Loucy (cell line): Measurements from ENCODE around the gene SIRPG.
"Not testable (repeated sequence)": the region's sequence is repeated elsewhere in the genome, so short reads cannot be mapped to it uniquely, and the experiment has no call there.

Experiments
- H2AFZ ChIP-seq: fragments of 200-600 bp; sonication (generic); 2 replicates; pipeline ENCODE4 v1.6.0; 2016; ENCODE audit warnings: antibody characterized with exemption, mild to moderate bottlenecking, low read length, moderate library complexity
- H3F3A ChIP-seq: fragments of 200-600 bp; 2 replicates; pipeline ENCODE4 v1.6.0; 2016; ENCODE audit warnings: antibody characterized with exemption, low read depth, mild to moderate bottlenecking
- H3K27me3 ChIP-seq: fragments of 200-600 bp; sonication (generic); 2 replicates; pipeline ENCODE4 v1.6.1; 2014; ENCODE audit warnings: low read length, mild to moderate bottlenecking; ENCODE audit not compliant: insufficient read depth, poor library complexity, severe bottlenecking
- H3K36me3 ChIP-seq: fragments of 200-600 bp; sonication (generic); 2 replicates; pipeline ENCODE4 v1.6.1; 2016; ENCODE audit warnings: low read length; ENCODE audit not compliant: insufficient read depth
- H3K4me1 ChIP-seq: fragments of 200-600 bp; sonication (generic); 2 replicates; pipeline ENCODE4 v1.5.1; 2014; ENCODE audit warnings: low read length, mild to moderate bottlenecking; ENCODE audit not compliant: insufficient read depth, poor library complexity, severe bottlenecking
- H3K4me2 ChIP-seq: fragments of 200-600 bp; sonication (generic); 2 replicates; pipeline ENCODE4 v1.6.0; 2014; ENCODE audit warnings: antibody characterized with exemption, low read length, low read depth, mild to moderate bottlenecking; ENCODE audit not compliant: poor library complexity, severe bottlenecking
- H3K4me3 ChIP-seq: fragments of 200-600 bp; sonication (generic); 2 replicates; pipeline ENCODE4 v1.5.1; 2014; ENCODE audit warnings: low read length, mild to moderate bottlenecking, mixed read lengths; ENCODE audit not compliant: poor library complexity, severe bottlenecking
- H3K79me2 ChIP-seq: fragments of 200-600 bp; sonication (generic); 2 replicates; pipeline ENCODE4 v1.6.1; 2014; ENCODE audit warnings: low read length; ENCODE audit not compliant: insufficient read depth
- H3K9ac ChIP-seq: fragments of 200-600 bp; sonication (generic); 2 replicates; pipeline ENCODE4 v1.6.0; 2014; ENCODE audit warnings: mild to moderate bottlenecking, low read depth, low read length, moderate library complexity; ENCODE audit not compliant: poor library complexity, severe bottlenecking
- H3K9me2 ChIP-seq: fragments of 200-600 bp; sonication (generic); replicated peaks from 2 replicates; pipeline ENCODE4 v1.6.1; 2016; ENCODE audit warnings: low read depth, low read length, mixed read lengths
- H3K9me3 ChIP-seq: fragments of 200-600 bp; sonication (generic); 2 replicates; pipeline ENCODE4 v1.6.1; 2014; ENCODE audit warnings: mild to moderate bottlenecking, antibody characterized with exemption, low read length, low read depth; ENCODE audit not compliant: insufficient read depth
- H4K20me1 ChIP-seq: fragments of 200-600 bp; sonication (generic); 2 replicates; pipeline ENCODE4 v1.6.0; 2014; ENCODE audit warnings: antibody characterized with exemption, low read length, mild to moderate bottlenecking; ENCODE audit not compliant: insufficient read depth, poor library complexity, severe bottlenecking
- EZH2phosphoT487 ChIP-seq: fragments of 200-600 bp; IDR thresholded peaks from 2 replicates; pipeline ENCODE4 v1.6.1; 2018; ENCODE audit warnings: antibody characterized with exemption, mild to moderate bottlenecking, moderate library complexity, borderline replicate concordance
- TF ChIP-seq, protein P1 (sequence below): fragments of 200-600 bp; sonication (generic); conservative IDR thresholded peaks from 2 replicates; pipeline ENCODE4 v1.5.1; 2014; ENCODE audit warnings: mild to moderate bottlenecking, antibody characterized with exemption, low read length

Gene SIRPG

DNA sequence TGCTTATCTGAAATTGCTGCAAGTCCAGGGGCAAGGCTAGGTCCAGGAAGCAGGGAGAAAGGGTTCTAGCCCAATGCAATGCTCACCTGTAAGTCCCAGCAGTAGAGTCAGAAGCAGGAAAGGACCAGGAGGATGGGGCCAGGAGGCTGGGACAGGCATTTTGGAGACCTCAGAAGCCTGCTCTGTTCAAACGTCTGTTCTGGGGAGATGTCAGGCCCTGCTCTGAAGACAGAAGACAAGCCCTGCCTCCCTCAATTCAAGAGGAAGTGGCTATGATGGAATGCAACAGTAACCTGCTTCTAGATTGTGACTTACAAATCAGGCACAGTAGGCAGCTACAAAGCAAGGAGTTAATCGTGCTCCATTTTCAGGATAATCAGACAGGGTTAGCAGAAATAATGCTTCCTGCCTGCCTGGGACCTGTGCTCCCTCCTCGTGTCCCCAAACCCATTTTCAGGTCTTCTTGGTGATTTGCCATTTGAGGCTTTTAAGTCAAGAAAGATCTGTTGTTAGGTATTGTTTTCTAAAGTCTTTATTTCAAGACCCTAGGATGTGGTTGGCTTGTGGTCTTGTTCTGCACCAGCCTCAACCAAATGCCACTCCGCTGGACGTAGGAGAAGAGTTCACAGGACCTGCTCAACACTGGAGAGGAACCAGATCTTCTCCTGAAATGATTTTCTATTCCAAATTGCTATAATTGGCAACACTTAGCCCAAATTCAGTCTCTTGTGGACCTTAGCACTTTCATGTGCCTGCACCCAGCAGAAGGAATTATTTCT, at the start of gene SIRPG:
TSS of gene SIRPG (minus strand) at position 224 of the 779 bp plus-strand sequence. CDS start at position 159, 65 bp downstream.
- TF ChIP-seq, protein P1, sequence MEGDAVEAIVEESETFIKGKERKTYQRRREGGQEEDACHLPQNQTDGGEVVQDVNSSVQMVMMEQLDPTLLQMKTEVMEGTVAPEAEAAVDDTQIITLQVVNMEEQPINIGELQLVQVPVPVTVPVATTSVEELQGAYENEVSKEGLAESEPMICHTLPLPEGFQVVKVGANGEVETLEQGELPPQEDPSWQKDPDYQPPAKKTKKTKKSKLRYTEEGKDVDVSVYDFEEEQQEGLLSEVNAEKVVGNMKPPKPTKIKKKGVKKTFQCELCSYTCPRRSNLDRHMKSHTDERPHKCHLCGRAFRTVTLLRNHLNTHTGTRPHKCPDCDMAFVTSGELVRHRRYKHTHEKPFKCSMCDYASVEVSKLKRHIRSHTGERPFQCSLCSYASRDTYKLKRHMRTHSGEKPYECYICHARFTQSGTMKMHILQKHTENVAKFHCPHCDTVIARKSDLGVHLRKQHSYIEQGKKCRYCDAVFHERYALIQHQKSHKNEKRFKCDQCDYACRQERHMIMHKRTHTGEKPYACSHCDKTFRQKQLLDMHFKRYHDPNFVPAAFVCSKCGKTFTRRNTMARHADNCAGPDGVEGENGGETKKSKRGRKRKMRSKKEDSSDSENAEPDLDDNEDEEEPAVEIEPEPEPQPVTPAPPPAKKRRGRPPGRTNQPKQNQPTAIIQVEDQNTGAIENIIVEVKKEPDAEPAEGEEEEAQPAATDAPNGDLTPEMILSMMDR: no peak
- TF ChIP-seq EZH2phosphoT487: no peak
- no peaks in the 10 kb centered on the region for H3K9me2 ChIP-seq
- H2AFZ ChIP-seq: peak within 1 kb of the TSS; percentile 85
- H3K4me1 ChIP-seq: peaks cover 52% of the 10 kb centered on the region
- no peaks in the 10 kb centered on the region for H3K79me2 ChIP-seq
- no peaks in the 10 kb centered on the region for H3K36me3 ChIP-seq
- peak within 1 kb of the TSS; percentile 46 for H3K4me2 ChIP-seq
- no peaks in the 10 kb centered on the region for H3K9me3 ChIP-seq
- H3K9ac ChIP-seq: peak within 1 kb of the TSS; percentile 64
- H3F3A ChIP-seq: 0 out of 2 replicates have a peak, but pooled peaks cover 2% of the 10 kb centered on the region
- no peaks in the 10 kb centered on the region for H4K20me1 ChIP-seq
- no peaks in the 10 kb centered on the region for H3K27me3 ChIP-seq
- H3K4me3 ChIP-seq: peak within 1 kb of the TSS; percentile 46

DNA sequence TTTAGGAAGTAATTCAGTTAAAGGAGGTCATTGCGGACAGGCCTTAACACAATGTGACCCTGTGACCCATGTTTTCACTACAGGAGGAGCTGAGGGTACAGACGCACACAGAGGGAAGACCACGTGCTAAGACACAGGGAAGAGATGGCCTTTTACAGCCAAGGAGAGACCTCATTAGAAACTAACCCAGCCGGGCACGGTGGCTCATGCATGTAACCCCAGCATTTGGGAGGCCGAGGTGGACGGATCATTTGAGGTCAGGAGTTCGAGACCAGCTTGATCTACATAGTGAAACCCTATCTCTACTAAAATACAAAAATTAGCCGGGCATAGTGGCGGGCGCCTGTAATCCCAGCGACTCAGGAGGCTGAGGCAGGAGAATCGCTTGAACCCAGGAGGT, 49.3 kb upstream of the SIRPG start:
- H3K9me3 ChIP-seq, H3K4me1 ChIP-seq, H3K9me2 ChIP-seq, H3K4me3 ChIP-seq, H3K79me2 ChIP-seq, H2AFZ ChIP-seq, H3K4me2 ChIP-seq, H3F3A ChIP-seq, H4K20me1 ChIP-seq, H3K9ac ChIP-seq, H3K36me3 ChIP-seq: not testable (repeated sequence)
- H3K27me3 ChIP-seq: peaks cover 37% of the 10 kb centered on the region

DNA sequence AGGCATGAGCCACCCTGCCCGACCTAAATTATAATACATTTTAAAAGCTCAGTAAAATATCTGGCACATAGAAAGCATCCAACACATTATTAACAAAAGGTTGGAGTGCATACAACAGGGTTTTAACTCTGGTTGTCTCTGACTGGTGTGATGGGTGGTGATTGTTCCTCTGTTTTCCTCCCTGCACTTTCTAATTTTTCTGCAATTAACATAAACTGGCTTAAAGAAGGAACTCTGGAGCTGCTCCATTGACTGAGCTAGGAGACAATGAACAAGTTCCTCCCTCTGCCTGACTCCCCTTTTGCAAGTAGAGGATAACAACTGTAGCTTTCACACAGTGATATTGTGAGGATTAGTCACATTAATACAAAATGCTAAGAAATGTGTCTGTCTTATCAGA, 48.5 kb upstream of the SIRPG start:
- Histone ChIP-seq H3F3A (no peaks in the 10 kb centered on the region), H3K79me2 (no peaks in the 10 kb centered on the region), H3K4me1 (peaks cover 6% of the 10 kb centered on the region), H2AFZ (no peak overlapping the region), H3K36me3 (no peaks in the 10 kb centered on the region), H4K20me1 (no peaks in the 10 kb centered on the region), H3K4me3 (no peak overlapping the region), H3K27me3 (peaks cover 45% of the 10 kb centered on the region), H3K4me2 (no peak overlapping the region), H3K9me2 (no peaks in the 10 kb centered on the region), H3K9ac (no peak overlapping the region), H3K9me3 (no peaks in the 10 kb centered on the region)
- no peak for TF ChIP-seq EZH2phosphoT487
- TF ChIP-seq, protein P1: no peak

DNA sequence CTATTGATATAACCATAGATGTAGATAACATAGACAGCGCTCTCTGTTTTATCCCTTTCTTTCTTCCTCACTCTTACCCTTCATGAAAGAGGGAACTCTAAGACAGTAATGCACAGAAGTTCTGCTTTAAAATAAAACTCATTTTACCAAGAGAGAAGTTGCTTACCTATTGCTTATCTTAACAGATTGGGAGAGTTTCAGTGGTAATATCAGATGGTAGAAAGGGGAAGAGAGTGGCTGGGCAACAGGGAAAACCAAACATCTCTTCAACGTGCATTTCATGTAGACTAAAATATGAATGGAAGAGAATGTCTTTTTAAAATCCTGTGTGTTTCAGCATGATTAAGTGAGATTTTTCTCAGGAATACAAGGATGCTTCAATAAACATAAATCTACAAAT, 45.3 kb upstream of the SIRPG start:
- Histone ChIP-seq H4K20me1 (no peaks in the 10 kb centered on the region), H3K4me3 (no peak overlapping the region), H3K9me2 (no peaks in the 10 kb centered on the region), H2AFZ (no peak overlapping the region), H3K79me2 (no peaks in the 10 kb centered on the region), H3K4me2 (no peak overlapping the region), H3K9ac (no peak overlapping the region), H3K27me3 (peaks cover 72% of the 10 kb centered on the region), H3K9me3 (no peaks in the 10 kb centered on the region), H3F3A (no peaks in the 10 kb centered on the region), H3K36me3 (no peaks in the 10 kb centered on the region), H3K4me1 (no peaks in the 10 kb centered on the region)
- TF ChIP-seq, protein P1: no peak
- no peak for TF ChIP-seq EZH2phosphoT487
